IMR-90 (cell line): ENCODE results near the gene PRICKLE2.

Experiments used
- CEBPB ChIP-seq: IDR thresholded peaks from 2 replicates; pipeline ENCODE4 v1.6.1; 2012; ENCODE audit warnings: low read depth, low read length, improper control_type of control experiment
- CHD1 ChIP-seq: IDR thresholded peaks from 2 replicates; pipeline ENCODE4 v1.6.1; 2012; ENCODE audit warnings: low read depth, low read length, improper control_type of control experiment
- CTCF ChIP-seq: conservative IDR thresholded peaks from 2 replicates; pipeline ENCODE4 v1.5.1; 2012; ENCODE audit warnings: mild to moderate bottlenecking, low read depth, low read length, improper control_type of control experiment
- FOS ChIP-seq: fragments of 150-350 bp; IDR thresholded peaks from 2 replicates; pipeline ENCODE4 v1.6.1; 2016; ENCODE audit warnings: low read depth, low read length
- MXI1 ChIP-seq: IDR thresholded peaks from 2 replicates; pipeline ENCODE4 v1.6.1; 2012; ENCODE audit warnings: low read depth, mild to moderate bottlenecking, low read length, moderate library complexity, borderline replicate concordance
- POLR2A ChIP-seq: IDR thresholded peaks from 2 replicates; pipeline ENCODE4 v1.6.1; 2012; ENCODE audit warnings: mild to moderate bottlenecking, low read depth, low read length
- RCOR1 ChIP-seq: IDR thresholded peaks from 2 replicates; pipeline ENCODE4 v1.6.1; 2012; ENCODE audit warnings: mild to moderate bottlenecking, low read length, improper control_type of control experiment; ENCODE audit not compliant: insufficient replicate concordance
- RFX5 ChIP-seq: IDR thresholded peaks from 2 replicates; pipeline ENCODE4 v1.8.0; 2012; ENCODE audit warnings: low read depth, mild to moderate bottlenecking, low read length, moderate library complexity
- USF2 ChIP-seq: fragments of 150-350 bp; IDR thresholded peaks from 2 replicates; pipeline ENCODE4 v1.6.1; 2017; ENCODE audit warnings: mild to moderate bottlenecking, antibody characterized with exemption, low read length, low read depth
- TF ChIP-seq, protein P1 (sequence below): fragments of 150-350 bp; IDR thresholded peaks from 2 replicates; pipeline ENCODE4 v1.6.1; 2016; ENCODE audit warnings: low read depth, mild to moderate bottlenecking, low read length, moderate library complexity, borderline replicate concordance

- TF ChIP-seq CTCF (no peak), FOS (no peak), POLR2A (no peak), MXI1 (no peak), RCOR1 (no peak), CHD1 (no peak), CEBPB (no peak), USF2 (no peak), RFX5 (no peak)
- TF ChIP-seq, protein P1, sequence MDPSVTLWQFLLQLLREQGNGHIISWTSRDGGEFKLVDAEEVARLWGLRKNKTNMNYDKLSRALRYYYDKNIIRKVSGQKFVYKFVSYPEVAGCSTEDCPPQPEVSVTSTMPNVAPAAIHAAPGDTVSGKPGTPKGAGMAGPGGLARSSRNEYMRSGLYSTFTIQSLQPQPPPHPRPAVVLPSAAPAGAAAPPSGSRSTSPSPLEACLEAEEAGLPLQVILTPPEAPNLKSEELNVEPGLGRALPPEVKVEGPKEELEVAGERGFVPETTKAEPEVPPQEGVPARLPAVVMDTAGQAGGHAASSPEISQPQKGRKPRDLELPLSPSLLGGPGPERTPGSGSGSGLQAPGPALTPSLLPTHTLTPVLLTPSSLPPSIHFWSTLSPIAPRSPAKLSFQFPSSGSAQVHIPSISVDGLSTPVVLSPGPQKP, result no peak
Measured at GRCh38 chr3:64228110-64228509, 2.8 kb upstream of the PRICKLE2 start.
